Measurements from ENCODE around the gene P2RY8.
"Not testable (repeated sequence)": the region's sequence is repeated elsewhere in the genome, so short reads cannot be mapped to it uniquely, and the experiment has no call there.

The P2RY8 gene

GRCh38 chrX:1545776-1546408 lies 8.9 kb upstream of the P2RY8 start:
- DNase-seq (ENCODE audit: low read depth in 2 of 2) = no peak

GRCh38 chrX:1542994-1543725 lies 6.2 kb upstream of the P2RY8 start:
- no peak for DNase-seq (ENCODE audit: low read depth in 2 of 2)

GRCh38 chrX:1539146-1539545 lies 2.2 kb upstream of the P2RY8 start:
- not testable (repeated sequence) for DNase-seq (ENCODE audit: low read depth in 2 of 2)

- DNase-seq (ENCODE audit: low read depth in 2 of 2) = not testable (repeated sequence)
Observed at GRCh38 chrX:1537716-1538090, 718 bp upstream of the P2RY8 start.

GRCh38 chrX:1536712-1537030 lies 314 bp downstream of the P2RY8 start:
- no peak for DNase-seq (ENCODE audit: low read depth in 2 of 2)

GRCh38 chrX:1535241-1536041 lies 1.5 kb downstream of the P2RY8 start:
- no peak for DNase-seq (ENCODE audit: low read depth in 2 of 2)

- no peak for DNase-seq (ENCODE audit: low read depth in 2 of 2)
Observed at GRCh38 chrX:1534301-1535168, 2.5 kb downstream of the P2RY8 start.

GRCh38 chrX:1533058-1533457 lies 3.9 kb downstream of the P2RY8 start:
- DNase-seq (ENCODE audit: low read depth in 2 of 2) = no peak

- DNase-seq (ENCODE audit: low read depth in 2 of 2) = no peak
Observed at GRCh38 chrX:1531096-1531890, 5.7 kb downstream of the P2RY8 start.

- DNase-seq (ENCODE audit: low read depth in 2 of 2) = no peak
Observed at GRCh38 chrX:1529756-1530155, 7.2 kb downstream of the P2RY8 start.

GRCh38 chrX:1529328-1529727 lies 7.7 kb downstream of the P2RY8 start:
- DNase-seq (ENCODE audit: low read depth in 2 of 2) = no peak

GRCh38 chrX:1528884-1529203 lies 8.1 kb downstream of the P2RY8 start:
- no peak for DNase-seq (ENCODE audit: low read depth in 2 of 2)

- no peak for DNase-seq (ENCODE audit: low read depth in 2 of 2)
Observed at GRCh38 chrX:1528186-1528883, 8.7 kb downstream of the P2RY8 start.

- no peak for DNase-seq (ENCODE audit: low read depth in 2 of 2)
Observed at GRCh38 chrX:1527457-1527856, 9.5 kb downstream of the P2RY8 start.

- no peak for DNase-seq (ENCODE audit: low read depth in 2 of 2)
Observed at GRCh38 chrX:1526565-1526964, 10.4 kb downstream of the P2RY8 start.

- DNase-seq (ENCODE audit: low read depth in 2 of 2) = no peak
Observed at GRCh38 chrX:1525583-1526355, 11.2 kb downstream of the P2RY8 start.

- DNase-seq (ENCODE audit: low read depth in 2 of 2) = no peak
Observed at GRCh38 chrX:1524874-1525582, 12.0 kb downstream of the P2RY8 start.

- DNase-seq (ENCODE audit: low read depth in 2 of 2) = not testable (repeated sequence)
Observed at GRCh38 chrX:1522905-1523304, 14.1 kb downstream of the P2RY8 start.

- no peak for DNase-seq (ENCODE audit: low read depth in 2 of 2)
Observed at GRCh38 chrX:1521459-1521956, 15.5 kb downstream of the P2RY8 start.

Measured in fibroblast of skin of left quadriceps (primary cell).